SU-DHL-6 (cell line): ENCODE measurements around the gene HOMER2.

Experiments used
- EZH2phosphoT487 ChIP-seq: fragments of 200-600 bp; sonication (generic), shearing (Covaris generic); conservative IDR thresholded peaks from 2 replicates; pipeline ENCODE4 v1.6.1; 2018; ENCODE audit warnings: mild to moderate bottlenecking, antibody characterized with exemption, low read length, moderate library complexity, mixed read lengths
- TF ChIP-seq, protein P1 (sequence below): fragments of 200-600 bp; sonication (generic); IDR thresholded peaks from one replicate; pipeline ENCODE4 v1.5.1; 2017; ENCODE audit warnings: antibody characterized with exemption, mild to moderate bottlenecking, low read length, moderate library complexity; ENCODE audit not compliant: insufficient read depth, poor library complexity, severe bottlenecking

DNA sequence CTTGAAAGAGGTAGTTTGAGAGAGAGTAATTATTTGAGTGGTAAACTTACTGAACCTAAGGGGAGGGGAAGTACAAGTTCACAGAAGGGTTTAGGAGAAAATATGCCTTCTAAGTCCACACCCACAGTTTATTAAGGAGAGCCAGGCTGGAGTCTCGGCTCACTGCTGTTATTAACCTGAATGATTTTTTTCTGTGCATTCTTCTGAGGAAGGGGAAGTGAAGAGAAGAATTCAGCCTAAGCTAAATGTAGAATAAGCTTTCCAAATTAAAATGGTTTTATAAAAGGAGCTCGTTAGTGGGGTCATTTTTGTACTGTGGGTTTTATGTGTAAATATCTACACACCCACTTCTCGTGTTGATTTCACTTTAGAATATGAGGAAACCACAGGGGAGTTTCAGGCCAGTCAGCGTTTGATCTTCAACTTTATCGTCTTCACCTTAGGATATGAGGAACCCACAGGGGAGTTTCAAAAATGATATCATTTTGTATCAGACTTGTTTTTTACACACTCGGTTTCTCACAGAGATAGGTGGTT is 141.6 kb downstream of the HOMER2 start:
- TF ChIP-seq, protein P1, sequence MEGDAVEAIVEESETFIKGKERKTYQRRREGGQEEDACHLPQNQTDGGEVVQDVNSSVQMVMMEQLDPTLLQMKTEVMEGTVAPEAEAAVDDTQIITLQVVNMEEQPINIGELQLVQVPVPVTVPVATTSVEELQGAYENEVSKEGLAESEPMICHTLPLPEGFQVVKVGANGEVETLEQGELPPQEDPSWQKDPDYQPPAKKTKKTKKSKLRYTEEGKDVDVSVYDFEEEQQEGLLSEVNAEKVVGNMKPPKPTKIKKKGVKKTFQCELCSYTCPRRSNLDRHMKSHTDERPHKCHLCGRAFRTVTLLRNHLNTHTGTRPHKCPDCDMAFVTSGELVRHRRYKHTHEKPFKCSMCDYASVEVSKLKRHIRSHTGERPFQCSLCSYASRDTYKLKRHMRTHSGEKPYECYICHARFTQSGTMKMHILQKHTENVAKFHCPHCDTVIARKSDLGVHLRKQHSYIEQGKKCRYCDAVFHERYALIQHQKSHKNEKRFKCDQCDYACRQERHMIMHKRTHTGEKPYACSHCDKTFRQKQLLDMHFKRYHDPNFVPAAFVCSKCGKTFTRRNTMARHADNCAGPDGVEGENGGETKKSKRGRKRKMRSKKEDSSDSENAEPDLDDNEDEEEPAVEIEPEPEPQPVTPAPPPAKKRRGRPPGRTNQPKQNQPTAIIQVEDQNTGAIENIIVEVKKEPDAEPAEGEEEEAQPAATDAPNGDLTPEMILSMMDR, result no peak
- no peak for TF ChIP-seq EZH2phosphoT487
